GM12878 (cell line): Measurements from ENCODE around the gene CD58.
"Not testable (repeated sequence)": the region's sequence is repeated elsewhere in the genome, so short reads cannot be mapped to it uniquely, and the experiment has no call there.

Experiments
- CHD1 ChIP-seq: IDR thresholded peaks from 2 replicates; pipeline ENCODE4 v1.6.1; 2012; ENCODE audit warnings: low read depth, low read length, improper control_type of control experiment
- CTCF ChIP-seq, 3 experiments: IDR thresholded peaks in 2 of 3; conservative IDR thresholded peaks in 1 of 3; 2 replicates each; pipeline ENCODE4 v1.5.1; 2011; ENCODE audit warnings: low read depth in 3 of 3, low read length in 3 of 3, mild to moderate bottlenecking in 3 of 3, control low read depth in 2 of 3, moderate library complexity in 2 of 3, inconsistent platforms in 1 of 3, mixed read lengths in 1 of 3; ENCODE audit not compliant: control insufficient read depth in 2 of 3, insufficient read depth in 1 of 3; ENCODE audit errors: extremely low read depth in 1 of 3
- EZH2 ChIP-seq: IDR thresholded peaks from 2 replicates; pipeline ENCODE4 v1.6.1; 2012; ENCODE audit warnings: low read depth, mild to moderate bottlenecking, control low read depth, inconsistent platforms, low read length, borderline replicate concordance; ENCODE audit not compliant: control insufficient read depth
- GATAD2B ChIP-seq: fragments of 450-650 bp; conservative IDR thresholded peaks from 2 replicates; pipeline ENCODE4 v1.6.1; 2017; ENCODE audit warnings: low read depth, mild to moderate bottlenecking, moderate library complexity
- POLR2AphosphoS5 ChIP-seq: IDR thresholded peaks from 2 replicates; pipeline ENCODE4 v1.6.1; 2011; ENCODE audit warnings: mild to moderate bottlenecking, low read length, inconsistent platforms
- TAF1 ChIP-seq: IDR thresholded peaks from 2 replicates; pipeline ENCODE4 v1.6.1; 2011; ENCODE audit warnings: mild to moderate bottlenecking, low read depth, low read length, borderline replicate concordance
- YY1 ChIP-seq: IDR thresholded peaks from 2 replicates; pipeline ENCODE4 v1.6.1; 2011; ENCODE audit warnings: low read depth, mild to moderate bottlenecking, low read length

DNA sequence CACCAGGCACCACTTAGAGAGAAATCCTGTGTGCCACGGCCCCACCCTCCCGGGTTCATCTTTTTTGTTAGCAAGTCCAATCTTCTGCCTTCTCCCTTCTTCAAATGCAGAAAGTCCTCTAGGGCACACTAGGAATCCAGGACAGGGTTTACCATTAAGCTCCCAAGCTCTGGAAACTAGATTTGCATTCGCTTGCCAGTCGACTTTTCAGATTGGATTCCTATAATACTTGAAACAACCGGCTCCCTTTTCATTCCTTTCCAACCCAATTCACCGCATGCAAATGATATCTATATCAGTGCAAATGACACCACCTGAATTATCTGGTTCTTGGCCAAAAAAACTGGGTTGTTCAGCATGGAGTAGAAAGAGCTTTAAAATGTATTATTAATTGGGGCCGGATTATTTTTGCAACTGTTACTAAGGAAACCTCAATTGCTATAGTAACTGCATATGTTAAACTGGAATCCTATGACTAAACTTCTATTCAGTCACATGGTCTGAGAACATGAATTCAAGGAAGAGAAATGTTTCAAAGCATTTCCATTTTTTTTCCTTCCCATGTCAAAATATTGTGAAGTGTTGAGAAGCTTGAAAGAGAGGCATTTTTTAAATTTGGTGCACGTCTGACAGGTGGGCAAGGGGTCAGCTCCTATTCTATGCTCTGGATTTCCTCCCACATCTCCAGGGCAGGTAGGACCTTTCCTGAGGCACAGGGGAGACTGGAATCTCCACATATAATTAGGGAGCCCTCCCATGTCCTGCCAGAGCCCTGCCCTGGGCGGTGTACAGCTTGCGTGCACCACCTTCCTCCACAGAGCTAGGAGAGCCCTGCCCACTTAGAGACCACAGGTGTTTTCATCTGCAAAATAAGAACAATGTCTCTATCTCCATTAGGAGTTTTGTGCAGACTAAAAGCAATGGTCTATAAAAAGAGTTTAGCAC lies 20.5 kb upstream of the CD58 start:
- TF ChIP-seq CTCF (IDR thresholded peaks at IDR 0.05 in 2 of 3, conservative IDR thresholded peaks at IDR 0.05 in 1 of 3; ENCODE audit: control insufficient read depth in 2 of 3, extremely low read depth in 1 of 3, insufficient read depth in 1 of 3, low read depth in 3 of 3, low read length in 3 of 3); CHD1; TAF1; EZH2; POLR2AphosphoS5; YY1; GATAD2B: not testable (repeated sequence)
